Panc1 (cell line): ENCODE data around the gene FUT8.

Experiments used
- POLR2AphosphoS5 ChIP-seq: IDR thresholded peaks from 2 replicates; pipeline ENCODE4 v1.6.1; 2012; ENCODE audit warnings: mild to moderate bottlenecking, low read depth, low read length, moderate library complexity
- TF ChIP-seq, protein P1 (sequence below): fragments of 450-650 bp; IDR thresholded peaks from 2 replicates; pipeline ENCODE4 v1.5.1; 2017; ENCODE audit warnings: mild to moderate bottlenecking
- TF ChIP-seq, protein P2 (sequence below), 2 experiments: IDR thresholded peaks; 2 replicates each; pipeline ENCODE4 v1.6.1; 2011 to 2012; ENCODE audit warnings: low read depth in 2 of 2, control low read depth in 1 of 2, low read length in 1 of 2, mild to moderate bottlenecking in 1 of 2, moderate library complexity in 1 of 2; ENCODE audit not compliant: insufficient read depth in 1 of 2

DNA sequence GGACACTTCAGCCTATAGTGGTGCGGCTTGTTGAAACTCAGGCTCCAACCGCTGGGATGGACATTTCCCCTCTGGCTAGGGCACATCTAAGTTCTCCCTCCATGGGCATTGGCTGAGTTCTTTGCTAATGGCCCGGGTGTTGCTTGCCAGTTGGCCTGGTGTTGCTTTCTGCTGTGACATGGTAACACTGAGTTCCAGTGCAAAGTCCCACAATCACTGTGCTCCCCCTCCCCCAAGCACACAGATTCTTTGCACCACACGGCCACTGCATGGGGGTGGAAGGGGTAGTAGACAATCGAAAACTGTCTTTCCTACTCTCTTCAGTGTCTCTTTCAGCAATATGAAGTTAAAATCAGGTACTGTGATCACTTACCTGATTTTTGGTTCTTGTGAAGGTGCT lies 308.2 kb downstream of the FUT8 start:
- TF ChIP-seq, protein P1, sequence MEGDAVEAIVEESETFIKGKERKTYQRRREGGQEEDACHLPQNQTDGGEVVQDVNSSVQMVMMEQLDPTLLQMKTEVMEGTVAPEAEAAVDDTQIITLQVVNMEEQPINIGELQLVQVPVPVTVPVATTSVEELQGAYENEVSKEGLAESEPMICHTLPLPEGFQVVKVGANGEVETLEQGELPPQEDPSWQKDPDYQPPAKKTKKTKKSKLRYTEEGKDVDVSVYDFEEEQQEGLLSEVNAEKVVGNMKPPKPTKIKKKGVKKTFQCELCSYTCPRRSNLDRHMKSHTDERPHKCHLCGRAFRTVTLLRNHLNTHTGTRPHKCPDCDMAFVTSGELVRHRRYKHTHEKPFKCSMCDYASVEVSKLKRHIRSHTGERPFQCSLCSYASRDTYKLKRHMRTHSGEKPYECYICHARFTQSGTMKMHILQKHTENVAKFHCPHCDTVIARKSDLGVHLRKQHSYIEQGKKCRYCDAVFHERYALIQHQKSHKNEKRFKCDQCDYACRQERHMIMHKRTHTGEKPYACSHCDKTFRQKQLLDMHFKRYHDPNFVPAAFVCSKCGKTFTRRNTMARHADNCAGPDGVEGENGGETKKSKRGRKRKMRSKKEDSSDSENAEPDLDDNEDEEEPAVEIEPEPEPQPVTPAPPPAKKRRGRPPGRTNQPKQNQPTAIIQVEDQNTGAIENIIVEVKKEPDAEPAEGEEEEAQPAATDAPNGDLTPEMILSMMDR: no peak
- no peak for TF ChIP-seq POLR2AphosphoS5
- TF ChIP-seq, protein P2, sequence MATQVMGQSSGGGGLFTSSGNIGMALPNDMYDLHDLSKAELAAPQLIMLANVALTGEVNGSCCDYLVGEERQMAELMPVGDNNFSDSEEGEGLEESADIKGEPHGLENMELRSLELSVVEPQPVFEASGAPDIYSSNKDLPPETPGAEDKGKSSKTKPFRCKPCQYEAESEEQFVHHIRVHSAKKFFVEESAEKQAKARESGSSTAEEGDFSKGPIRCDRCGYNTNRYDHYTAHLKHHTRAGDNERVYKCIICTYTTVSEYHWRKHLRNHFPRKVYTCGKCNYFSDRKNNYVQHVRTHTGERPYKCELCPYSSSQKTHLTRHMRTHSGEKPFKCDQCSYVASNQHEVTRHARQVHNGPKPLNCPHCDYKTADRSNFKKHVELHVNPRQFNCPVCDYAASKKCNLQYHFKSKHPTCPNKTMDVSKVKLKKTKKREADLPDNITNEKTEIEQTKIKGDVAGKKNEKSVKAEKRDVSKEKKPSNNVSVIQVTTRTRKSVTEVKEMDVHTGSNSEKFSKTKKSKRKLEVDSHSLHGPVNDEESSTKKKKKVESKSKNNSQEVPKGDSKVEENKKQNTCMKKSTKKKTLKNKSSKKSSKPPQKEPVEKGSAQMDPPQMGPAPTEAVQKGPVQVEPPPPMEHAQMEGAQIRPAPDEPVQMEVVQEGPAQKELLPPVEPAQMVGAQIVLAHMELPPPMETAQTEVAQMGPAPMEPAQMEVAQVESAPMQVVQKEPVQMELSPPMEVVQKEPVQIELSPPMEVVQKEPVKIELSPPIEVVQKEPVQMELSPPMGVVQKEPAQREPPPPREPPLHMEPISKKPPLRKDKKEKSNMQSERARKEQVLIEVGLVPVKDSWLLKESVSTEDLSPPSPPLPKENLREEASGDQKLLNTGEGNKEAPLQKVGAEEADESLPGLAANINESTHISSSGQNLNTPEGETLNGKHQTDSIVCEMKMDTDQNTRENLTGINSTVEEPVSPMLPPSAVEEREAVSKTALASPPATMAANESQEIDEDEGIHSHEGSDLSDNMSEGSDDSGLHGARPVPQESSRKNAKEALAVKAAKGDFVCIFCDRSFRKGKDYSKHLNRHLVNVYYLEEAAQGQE (IDR thresholded peaks at IDR 0.05; ENCODE audit: insufficient read depth in 1 of 2, low read depth in 2 of 2, low read length in 1 of 2): no peak
